ENCODE measurements around the gene KRT10.
"Not testable (repeated sequence)": the region's sequence is repeated elsewhere in the genome, so short reads cannot be mapped to it uniquely, and the experiment has no call there.

KRT10 gene

DNA sequence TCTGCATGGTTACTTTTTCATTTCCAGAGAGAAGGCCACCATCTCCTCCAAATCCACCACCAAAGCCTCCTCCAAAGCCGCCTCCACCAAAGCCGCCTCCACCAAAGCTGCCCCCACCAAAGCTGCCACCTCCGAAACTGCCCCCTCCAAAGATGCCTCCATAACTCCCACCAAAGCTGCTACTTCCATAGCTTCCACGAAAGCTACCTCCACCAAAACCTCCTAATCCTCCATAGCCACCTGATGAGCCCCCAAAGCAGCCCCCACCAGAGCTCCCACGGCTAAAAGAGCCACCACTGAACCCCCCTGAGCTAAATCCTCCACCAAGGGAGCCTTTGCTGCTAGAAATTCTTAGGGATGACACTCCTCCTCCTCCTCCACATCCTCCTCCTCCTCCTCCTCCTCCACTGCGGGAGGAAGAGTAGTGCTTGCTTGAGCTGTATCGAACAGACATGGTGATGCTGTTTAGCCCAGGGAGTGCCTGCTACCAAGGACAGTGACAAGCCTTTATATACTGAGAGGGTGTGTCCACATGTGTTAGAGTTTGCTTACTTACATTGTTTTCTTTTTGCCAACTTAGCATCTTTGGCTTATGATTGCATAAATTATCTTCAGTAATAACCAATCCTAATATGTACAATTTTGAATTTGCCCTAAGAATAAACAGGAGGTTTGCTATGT lies at the start of gene KRT10:
Gene KRT10, minus strand, starts transcription at position 483 of the 681 bp plus-strand sequence. Its CDS starts 29 bp downstream, at position 454.
- DNase-seq (ENCODE audit: low spot score): no peak

DNA sequence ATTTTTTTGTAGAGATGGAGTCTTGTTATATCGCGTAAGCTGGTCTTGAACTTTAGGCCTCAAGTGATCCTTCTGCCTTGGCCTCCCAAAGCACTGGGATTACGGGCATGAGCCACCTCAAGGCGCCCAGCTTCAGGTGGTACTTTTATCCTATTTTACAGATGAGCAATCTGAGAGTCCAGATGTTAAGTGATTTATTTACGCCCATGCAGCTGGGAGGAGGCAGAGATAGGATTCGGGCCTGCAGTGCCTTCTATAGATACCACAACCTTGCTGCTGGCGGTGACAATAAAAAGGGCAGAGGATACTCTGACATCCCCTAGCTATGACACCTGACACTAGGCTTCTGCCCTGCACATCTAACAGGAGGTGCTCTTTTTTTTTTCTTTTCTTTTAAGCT lies 48.9 kb upstream of the KRT10 start:
- DNase-seq (ENCODE audit: low spot score): no peak

DNA sequence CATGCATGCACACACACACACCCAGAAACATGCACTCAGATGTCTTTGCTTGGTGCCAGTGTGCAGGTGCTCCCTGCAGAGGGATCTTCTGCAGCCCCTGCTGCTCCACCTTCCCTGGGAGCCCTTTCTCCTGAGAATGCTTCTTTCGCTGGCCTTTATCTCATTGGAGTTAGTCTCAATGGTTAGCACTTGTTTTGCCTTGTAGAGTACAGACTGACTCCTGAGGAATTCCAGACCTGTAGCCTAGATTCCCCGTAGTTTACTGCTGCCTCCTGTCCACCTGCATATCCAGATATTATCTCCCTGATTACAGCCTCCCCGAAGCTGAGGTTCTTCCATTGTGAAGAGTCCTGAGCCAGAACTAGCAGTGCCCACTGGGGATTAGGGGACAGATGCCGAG lies 47.7 kb upstream of the KRT10 start:
- no peak for DNase-seq (ENCODE audit: low spot score)

DNA sequence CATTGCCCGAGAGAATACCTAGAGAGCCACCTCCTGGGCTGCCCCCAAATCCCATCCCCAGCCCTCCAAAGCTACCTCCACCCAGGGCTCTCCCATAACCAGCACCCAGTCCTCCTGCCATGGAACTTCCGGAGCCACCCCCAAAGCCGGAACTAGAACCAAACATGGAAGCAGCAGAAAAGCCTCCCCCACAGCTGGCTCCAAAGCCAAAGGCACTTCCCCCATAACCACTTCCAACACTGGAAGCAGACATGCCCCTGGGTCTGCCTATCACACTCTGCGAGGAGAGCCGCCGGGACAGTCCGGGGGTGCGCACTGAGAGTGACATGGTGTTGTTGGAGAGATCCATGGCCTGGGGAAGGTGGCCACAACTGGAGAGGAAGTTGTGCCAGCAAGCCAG lies 44.4 kb upstream of the KRT10 start, which contains the start of gene KRT12:
Gene KRT12, minus strand, starts transcription at position 386 of the 400 bp plus-strand sequence. Its CDS starts 37 bp downstream, at position 349.
- no peak for DNase-seq (ENCODE audit: low spot score)

DNA sequence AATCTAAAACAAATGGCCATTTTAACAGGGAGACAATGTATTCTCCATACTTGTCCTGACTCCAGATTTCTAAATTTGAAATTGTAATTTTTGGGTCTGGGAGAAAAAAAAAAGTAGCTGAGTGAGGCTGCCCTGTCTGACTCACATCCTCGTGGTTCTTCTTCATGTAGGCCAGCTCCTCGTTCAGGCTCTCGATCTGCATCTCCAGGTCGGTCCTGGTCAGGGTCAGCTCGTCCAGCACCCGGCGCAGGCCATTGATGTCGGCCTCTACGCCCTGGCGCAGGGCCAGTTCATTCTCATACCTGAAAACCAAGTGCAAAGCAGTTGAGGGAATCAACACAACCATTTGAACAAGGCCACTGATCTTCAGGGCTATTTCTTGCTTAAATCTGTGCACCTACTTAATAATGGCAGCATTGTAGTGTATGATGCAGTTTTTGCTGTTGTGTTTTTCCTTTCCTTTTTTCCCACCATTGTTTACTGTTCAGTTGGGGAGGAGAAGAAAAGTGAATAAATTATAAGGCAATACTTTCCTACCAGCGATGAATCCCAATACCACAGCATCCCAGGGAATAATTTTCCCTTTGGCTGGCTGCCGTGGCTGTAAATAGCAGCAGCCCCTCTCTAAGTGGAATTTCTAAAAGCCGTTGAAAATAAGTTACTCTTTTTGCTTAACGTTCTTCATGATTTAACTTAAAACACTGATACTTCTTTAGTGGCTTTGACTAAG lies 42.4 kb upstream of the KRT10 start:
- DNase-seq (ENCODE audit: low spot score): no peak

DNA sequence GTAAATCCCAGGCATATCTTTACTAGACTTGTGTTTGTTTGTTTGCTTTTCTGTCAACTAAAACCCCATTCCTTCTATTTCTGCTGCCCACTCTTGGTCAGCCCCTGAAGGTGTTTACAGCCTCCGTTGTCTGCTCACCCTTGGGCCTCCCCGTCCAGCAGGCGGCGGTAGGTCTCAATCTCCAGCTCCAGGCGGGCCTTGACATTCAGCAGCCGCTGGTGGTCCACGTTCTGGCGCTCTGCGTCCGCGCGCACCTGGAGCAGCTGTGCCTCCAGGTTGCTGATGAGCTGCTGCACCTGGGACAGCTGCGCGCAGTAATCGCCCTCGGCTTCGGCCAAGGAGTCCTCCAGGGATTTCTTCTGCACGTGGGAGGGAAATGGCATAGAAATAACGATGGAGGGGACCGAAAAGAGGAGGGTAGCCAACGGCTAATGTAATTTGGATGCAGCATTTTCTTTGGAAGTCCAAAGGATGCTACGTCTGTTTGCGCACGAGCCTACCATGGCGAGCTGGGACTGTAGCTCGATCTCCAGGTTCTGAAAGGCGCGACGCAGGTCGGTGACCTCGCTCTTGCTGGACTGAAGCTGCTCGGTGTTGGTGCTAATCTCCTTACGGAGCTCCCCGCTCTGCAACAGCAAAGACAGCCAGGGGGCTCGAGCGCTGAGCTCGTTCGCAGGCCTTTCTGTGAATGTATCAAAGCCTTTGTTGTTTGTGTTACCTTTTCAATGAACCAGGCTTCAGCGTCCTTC lies 40.7 kb upstream of the KRT10 start:
- DNase-seq (ENCODE audit: low spot score): no peak

DNA sequence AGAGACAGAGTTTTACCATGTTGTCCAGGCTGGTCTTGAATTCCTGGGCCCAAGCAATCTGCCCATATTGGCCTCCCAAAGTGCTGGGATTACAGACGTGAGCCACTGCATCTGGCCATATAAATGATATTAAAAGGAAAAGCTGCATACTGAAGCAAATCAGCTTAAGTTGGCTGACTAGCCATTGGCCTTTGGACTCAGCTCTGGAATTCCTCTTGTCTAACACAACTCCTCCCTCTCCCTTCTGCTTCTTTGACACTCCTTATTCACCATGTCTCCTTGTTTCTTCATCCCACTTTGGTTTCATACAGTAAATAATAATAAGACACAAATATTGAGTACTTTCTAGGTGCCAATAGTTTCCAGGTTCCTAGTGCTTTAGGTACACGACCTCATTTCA lies 37.1 kb upstream of the KRT10 start:
- DNase-seq (ENCODE audit: low spot score): no peak

DNA sequence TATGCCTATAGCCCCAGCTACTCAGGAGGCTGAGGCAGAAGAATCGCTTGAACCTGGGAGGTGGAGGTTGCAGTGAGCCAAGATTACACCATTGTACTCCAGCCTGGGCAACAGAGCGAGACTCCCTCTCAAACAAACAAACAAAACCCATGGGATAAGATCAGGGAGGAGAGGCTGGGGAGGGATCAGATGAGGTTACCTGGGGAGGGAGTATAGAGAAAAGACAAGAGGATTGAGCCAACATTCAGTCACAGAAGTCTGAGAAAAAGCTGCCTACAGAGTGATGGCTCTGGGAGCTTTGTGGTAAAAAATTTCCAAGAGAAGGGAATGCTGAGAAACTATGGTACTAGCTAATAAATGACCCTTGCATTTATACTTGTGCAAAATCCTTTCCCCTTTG lies 36.3 kb upstream of the KRT10 start:
- not testable (repeated sequence) for DNase-seq (ENCODE audit: low spot score)

DNA sequence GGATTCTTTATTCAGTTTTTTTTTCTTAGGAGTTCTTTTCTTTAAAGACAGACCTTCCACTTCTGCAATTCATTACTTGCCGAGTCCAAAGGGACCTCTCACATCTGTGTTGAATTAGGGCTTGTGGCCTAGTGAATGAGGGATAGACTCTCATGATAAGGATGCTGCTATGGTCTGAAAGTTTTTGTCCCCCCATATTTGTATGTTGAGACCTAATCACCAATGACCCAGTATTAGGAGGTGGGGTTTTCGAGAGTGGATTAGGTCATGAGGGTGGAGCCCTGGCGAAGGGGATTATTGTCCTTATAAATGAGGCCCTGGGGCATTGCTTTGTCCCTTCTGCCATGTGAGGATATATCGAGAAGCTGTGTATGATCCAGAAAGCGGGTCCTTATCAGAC lies 35.1 kb upstream of the KRT10 start:
- no peak for DNase-seq (ENCODE audit: low spot score)

DNA sequence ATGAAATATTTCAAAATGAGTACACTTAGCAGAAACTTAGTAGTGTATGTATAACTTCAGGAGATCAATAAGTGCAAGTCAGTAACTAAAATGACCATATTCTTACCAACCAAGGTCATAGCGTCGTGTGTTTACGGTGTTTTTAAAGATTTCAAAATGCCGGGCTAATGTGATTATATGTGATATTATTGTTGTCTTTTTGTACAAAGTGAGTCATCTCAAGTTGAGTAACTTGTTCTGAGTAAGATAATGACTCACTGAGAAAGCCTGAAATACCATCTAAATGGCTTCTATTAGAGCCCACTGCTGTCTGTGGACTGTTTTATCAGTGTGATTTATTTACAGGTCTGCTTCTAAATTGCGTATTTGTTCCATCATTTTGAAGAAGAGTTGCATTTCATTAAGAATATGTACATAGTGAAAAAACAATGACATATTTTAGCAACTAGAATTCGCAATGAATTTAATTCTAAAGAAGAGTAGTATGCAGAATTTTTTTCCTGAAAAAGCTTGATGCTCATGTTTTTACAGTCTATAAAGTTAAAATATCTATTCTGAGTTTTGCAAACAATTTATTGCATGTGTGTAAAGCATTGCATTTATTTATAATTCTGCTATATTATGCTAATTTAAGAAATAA lies 31.9 kb upstream of the KRT10 start:
- peak; percentile 66 for DNase-seq (ENCODE audit: low spot score)

DNA sequence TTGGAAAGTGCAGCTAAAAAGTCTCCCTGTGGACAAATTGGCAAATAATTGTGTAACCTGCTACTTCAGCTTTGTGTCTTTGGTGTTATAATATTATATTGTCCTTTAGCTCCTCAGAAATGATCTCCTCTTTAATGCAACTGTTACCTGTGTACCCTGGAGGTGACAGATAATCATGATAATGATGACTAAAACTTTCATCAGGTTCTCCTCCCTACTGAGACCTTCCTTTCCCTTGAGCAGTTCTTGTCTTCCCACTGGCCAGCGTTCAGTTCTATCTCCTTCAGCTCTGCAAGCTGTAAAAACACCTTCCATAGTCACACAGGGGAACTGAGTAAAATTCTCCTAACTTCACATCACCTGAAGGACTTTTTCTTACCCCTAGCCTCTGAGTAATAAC lies 29.9 kb upstream of the KRT10 start:
- no peak for DNase-seq (ENCODE audit: low spot score)

DNA sequence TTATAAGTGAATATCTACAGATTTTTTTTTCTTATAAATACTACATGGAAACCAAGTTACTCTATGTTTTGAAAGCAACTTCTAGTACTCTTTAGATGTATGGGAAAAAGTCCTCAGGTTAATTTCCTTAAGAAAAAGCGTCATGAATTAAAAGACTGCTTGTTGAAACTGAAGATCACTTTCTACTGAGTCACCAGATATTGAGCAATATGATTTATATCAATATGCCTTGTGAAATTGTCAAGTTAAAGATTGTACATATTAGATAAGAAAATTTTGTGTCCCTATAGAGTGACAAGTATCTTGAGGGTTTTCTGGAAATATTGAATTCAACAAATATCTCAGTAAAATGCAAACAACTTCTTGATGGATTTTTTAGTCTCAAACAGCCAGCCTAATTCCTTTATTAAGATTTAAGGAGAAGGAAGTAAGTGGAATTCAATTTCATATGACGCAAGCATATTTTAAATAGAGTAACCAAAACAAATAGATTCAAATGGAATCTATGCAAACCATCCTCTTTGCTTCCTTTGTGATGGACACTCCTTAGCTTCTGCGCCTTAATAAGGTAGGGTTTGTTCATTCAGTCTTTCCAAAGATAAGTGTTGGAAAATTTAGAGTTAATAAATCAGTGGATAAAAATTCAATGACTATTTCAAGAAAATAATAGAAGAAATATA lies 28.0 kb upstream of the KRT10 start:
- no peak for DNase-seq (ENCODE audit: low spot score)

DNA sequence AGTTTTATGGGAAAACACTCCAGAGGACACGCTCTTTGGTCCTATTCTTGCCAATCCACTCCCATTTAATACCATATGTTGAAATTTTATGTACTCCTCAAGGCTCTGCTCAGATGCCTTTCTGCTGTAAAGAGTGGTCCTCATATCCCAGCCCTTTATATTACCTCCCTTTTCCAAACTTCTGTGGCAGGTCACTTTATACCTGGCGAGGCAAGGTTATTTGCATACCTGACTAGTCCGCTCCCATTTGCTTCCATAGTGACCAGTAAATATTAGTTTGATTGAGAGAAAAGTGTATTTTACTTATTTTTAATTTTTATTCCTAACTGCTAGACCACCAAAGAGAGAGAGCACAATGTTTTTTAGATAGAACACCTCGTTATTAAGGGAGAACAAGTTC lies 27.3 kb upstream of the KRT10 start:
- DNase-seq (ENCODE audit: low spot score): no peak

DNA sequence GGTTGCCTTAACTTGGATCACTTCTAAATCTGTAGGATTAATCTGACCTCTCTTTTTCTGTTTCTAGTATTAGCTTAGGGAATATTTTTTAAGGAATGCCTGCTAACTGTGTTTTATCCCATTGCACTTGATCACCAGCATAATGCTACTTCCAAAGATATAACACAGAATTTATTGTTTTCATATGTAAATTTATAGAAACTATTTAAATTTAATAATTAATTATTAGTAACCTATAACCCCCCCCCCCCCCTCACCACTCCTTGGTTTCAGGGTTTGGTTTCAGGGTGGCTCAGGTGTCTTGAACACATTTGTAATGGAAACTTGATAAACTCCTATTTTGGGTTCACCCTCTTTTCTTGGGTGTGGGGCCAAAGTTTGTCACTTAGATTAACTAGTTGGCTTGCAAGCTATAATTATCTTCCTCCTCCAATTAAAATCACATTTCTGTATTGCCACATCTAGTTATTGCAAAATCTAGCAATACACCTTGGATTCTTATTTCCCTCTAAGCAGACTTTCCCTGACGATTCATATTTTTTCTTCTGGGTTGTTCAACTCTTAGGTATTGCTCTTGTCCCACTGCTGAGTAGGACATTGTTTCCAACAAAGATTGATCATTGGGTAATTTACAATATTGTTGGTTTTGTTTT lies 26.3 kb upstream of the KRT10 start:
- no peak for DNase-seq (ENCODE audit: low spot score)

DNA sequence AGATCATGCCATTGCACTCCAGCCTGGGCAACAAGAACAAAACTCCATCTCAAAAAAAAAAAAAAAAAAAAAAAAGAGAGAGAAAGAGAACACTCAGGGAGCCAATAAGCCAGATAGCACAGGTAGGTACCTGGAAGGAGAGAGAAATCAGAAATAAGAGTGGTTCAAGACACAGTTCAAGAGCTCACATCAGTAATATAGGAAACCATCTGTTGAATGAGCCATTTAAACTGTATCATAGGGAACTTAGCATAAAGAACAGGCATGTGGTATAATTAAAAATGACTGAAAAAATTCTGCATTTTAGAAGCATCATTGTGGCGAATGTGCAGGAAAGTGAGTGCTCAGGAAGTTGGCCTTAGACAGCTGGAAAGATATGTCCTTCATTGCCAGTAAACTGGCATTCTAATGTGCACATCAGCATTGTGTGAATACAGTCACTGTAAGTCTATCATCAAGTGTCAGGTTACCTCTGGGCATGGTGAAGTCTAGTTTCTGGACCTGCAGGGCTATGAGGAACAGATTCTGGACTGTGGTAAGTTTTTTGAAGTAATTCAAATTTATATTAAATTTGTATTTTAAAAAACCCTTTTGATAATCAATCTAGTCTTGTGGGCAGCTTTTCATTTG lies 24.2 kb upstream of the KRT10 start:
- DNase-seq (ENCODE audit: low spot score): no peak

DNA sequence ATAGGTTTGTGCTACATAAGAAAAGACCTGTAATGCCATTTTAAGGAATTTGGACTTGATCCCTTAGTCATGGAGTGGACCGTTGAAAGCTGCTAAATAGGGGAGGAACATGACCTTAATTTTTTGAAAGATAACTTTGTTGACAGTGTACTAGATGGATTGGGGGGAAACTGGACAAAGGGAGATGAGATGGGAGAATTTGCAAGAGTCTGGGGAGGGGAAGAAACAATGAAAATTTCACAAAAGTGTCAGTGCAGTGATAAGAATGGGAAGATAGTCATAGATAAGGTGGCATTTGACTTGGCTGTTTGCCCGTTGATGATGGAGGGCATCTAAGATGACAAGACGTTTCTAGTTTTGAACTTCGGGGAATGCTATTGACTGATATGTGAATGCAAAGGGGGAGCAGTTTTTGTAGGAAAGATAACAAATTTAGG lies 22.3 kb upstream of the KRT10 start:
- DNase-seq (ENCODE audit: low spot score): no peak

DNA sequence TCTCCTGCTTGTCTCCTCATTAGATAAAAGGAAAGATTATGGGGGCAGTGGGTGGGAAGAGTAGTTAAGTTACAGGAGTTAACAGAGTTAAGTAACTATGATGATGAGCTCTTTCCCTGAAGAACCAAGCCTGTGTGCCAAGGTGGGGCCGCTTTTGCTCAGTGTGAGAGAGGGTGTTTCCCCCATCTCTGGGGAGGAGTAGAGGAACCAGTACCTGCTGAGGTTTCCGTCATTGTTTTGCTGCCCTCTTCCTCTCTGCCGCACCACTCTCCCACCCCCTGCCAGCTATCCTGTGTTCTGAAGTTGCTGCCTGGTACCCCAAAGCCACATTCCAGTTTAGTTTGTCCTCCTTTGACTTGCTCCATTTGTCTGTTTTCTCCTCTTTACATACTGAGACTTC lies 20.8 kb upstream of the KRT10 start:
- no peak for DNase-seq (ENCODE audit: low spot score)

DNA sequence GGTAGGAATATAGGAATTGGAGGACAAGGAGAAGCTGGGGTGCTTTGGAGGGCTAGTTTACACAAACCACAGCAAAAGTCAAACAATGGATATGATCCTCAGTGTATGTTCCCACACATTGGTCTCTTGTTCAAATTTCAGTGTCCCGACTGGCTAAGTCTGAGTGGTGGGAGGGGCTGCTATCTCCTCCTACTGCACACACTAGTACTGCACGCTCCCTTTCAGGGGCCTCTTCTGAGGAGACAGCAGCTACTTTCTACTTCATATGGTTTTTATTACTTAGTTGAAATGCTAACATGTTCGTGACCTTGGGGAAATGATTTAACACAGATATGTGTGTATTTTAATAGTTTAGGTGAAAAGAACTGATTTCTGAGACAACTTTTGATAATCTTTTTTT lies 18.8 kb upstream of the KRT10 start:
- DNase-seq (ENCODE audit: low spot score): no peak

DNA sequence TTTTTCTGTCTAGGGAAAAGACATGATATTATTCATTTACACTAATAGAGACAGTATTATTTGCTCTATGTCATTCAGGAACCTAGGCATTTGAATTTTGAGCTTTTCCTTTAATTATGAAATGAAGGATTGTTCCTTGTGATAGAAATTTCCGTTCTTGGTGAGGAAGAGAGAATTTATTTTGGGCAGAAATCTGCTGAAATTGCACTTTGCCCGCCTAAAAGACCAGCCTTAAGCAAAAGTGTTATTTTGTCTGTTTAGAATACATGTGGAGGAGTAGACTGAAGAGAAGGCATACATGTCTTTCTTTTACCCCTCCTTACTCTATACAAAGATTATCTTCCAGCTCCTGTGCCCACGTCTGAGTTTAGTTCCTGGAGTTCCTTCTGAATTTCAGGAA lies 16.8 kb upstream of the KRT10 start:
- no peak for DNase-seq (ENCODE audit: low spot score)

DNA sequence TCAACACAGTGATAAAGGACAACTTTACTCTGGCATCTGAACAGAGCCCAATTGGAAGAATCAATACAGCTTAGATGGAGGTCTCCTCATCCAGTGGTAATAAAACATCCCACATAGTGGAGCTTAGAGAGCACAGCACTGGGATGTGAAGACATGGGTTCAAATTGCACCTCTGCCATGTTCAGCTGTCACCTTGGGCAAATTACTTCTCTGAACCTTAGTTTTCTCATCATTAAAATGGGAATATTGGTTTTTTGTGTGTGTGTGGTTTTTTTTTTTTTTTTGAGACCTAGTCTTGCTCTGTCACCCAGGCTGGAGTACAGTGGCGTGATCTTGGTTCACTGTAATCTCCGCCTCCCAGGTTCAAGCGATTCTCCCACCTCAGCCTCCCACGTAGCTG lies 13.6 kb upstream of the KRT10 start:
- DNase-seq (ENCODE audit: low spot score): no peak

DNA sequence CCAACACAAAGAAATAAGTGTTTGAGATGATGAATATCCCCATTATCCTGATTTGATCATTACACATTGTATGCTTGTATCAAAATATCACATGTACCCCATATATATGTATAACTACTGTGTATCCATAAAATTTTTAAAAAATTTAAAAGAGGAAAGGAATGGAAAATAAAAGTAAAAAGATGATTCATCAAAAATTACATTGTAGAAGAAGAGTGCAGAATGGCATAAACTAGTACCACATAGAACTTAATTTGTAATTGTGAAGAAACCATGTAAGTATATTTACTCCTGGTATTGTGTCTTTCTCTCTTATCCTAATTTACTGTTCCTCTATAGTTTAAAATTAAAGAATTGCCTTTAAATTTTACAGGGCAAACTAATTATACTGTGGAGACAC lies 11.5 kb upstream of the KRT10 start:
- DNase-seq (ENCODE audit: low spot score): no peak
